ENCODE measurements around the gene SIRT7.

The SIRT7 gene

DNA sequence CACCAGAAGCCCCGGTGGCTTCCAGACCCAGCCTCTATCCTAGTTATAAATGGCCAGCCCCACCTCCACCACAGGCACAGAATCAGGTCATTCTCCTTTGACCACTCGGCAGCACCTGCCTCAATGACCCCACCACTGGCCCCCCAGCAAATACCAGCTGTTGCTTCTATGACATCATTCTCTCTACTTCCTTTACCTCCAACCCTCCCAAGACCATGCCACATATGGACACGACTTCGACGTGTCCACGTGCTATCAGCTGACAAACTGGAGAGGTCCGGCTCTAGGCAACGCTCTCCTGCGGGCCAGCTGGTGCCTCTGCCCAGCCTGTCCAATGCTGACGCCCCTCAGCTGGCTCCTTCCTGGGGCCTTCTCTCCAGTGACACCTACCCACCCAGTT lies 32.5 kb downstream of the SIRT7 start:
- TF ChIP-seq YY1 (IDR thresholded peaks at IDR 0.05; ENCODE audit: low read depth), result no peak
- no peak for TF ChIP-seq NFIC (IDR thresholded peaks at IDR 0.05)
- TF ChIP-seq CEBPB (IDR thresholded peaks at IDR 0.05), result no peak
- TF ChIP-seq, protein P1, sequence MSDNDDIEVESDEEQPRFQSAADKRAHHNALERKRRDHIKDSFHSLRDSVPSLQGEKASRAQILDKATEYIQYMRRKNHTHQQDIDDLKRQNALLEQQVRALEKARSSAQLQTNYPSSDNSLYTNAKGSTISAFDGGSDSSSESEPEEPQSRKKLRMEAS (IDR thresholded peaks at IDR 0.05), result no peak
- TF ChIP-seq RAD21 (IDR thresholded peaks at IDR 0.05; ENCODE audit: low read depth), result no peak
- TF ChIP-seq, protein P2, sequence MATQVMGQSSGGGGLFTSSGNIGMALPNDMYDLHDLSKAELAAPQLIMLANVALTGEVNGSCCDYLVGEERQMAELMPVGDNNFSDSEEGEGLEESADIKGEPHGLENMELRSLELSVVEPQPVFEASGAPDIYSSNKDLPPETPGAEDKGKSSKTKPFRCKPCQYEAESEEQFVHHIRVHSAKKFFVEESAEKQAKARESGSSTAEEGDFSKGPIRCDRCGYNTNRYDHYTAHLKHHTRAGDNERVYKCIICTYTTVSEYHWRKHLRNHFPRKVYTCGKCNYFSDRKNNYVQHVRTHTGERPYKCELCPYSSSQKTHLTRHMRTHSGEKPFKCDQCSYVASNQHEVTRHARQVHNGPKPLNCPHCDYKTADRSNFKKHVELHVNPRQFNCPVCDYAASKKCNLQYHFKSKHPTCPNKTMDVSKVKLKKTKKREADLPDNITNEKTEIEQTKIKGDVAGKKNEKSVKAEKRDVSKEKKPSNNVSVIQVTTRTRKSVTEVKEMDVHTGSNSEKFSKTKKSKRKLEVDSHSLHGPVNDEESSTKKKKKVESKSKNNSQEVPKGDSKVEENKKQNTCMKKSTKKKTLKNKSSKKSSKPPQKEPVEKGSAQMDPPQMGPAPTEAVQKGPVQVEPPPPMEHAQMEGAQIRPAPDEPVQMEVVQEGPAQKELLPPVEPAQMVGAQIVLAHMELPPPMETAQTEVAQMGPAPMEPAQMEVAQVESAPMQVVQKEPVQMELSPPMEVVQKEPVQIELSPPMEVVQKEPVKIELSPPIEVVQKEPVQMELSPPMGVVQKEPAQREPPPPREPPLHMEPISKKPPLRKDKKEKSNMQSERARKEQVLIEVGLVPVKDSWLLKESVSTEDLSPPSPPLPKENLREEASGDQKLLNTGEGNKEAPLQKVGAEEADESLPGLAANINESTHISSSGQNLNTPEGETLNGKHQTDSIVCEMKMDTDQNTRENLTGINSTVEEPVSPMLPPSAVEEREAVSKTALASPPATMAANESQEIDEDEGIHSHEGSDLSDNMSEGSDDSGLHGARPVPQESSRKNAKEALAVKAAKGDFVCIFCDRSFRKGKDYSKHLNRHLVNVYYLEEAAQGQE (IDR thresholded peaks at IDR 0.05; ENCODE audit: low read depth), result no peak
- no peak for TF ChIP-seq ZBTB7A (IDR thresholded peaks at IDR 0.05; ENCODE audit: low read depth)
- TF ChIP-seq EGR1 (IDR thresholded peaks at IDR 0.05), result no peak
- no peak for TF ChIP-seq TEAD4 (IDR thresholded peaks at IDR 0.05)
- TF ChIP-seq CREB1 (IDR thresholded peaks at IDR 0.05; ENCODE audit: low read depth), result no peak
- TF ChIP-seq TCF12 (IDR thresholded peaks at IDR 0.05; ENCODE audit: low read depth), result no peak
- no peak for TF ChIP-seq FOXM1 (IDR thresholded peaks at IDR 0.05; ENCODE audit: borderline replicate concordance, low read depth)
- TF ChIP-seq TAF1 (IDR thresholded peaks at IDR 0.05; ENCODE audit: low read depth), result no peak
- no peak for TF ChIP-seq EP300 (IDR thresholded peaks at IDR 0.05; ENCODE audit: borderline replicate concordance)
- TF ChIP-seq, protein P3, sequence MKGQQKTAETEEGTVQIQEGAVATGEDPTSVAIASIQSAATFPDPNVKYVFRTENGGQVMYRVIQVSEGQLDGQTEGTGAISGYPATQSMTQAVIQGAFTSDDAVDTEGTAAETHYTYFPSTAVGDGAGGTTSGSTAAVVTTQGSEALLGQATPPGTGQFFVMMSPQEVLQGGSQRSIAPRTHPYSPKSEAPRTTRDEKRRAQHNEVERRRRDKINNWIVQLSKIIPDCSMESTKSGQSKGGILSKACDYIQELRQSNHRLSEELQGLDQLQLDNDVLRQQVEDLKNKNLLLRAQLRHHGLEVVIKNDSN (IDR thresholded peaks at IDR 0.05), result no peak

DNA sequence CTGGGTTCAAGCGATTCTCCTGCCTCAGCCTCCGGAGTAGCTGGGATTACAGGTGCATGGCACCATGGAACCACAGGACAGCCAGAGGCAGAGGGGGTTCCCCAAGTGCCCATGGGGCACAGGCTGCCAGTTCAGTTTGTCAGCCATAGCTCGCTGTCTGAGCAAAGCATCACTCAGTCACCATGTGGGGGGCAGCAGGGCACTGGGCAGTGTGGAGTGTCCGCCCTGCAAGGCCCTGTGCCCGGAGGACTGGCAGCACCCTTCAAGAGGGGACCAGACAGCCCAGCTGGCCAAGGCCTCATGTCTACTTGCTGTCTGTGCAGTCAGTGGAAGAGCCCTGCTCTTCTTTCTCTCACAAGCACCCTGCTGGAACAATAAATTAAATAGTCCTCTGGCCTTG lies 33.0 kb downstream of the SIRT7 start:
- TF ChIP-seq RAD21 (IDR thresholded peaks at IDR 0.05; ENCODE audit: low read depth) (no peak), EP300 (IDR thresholded peaks at IDR 0.05; ENCODE audit: borderline replicate concordance) (no peak), NFIC (IDR thresholded peaks at IDR 0.05) (no peak)
- TF ChIP-seq, protein P2 (IDR thresholded peaks at IDR 0.05; ENCODE audit: low read depth), result no peak

DNA sequence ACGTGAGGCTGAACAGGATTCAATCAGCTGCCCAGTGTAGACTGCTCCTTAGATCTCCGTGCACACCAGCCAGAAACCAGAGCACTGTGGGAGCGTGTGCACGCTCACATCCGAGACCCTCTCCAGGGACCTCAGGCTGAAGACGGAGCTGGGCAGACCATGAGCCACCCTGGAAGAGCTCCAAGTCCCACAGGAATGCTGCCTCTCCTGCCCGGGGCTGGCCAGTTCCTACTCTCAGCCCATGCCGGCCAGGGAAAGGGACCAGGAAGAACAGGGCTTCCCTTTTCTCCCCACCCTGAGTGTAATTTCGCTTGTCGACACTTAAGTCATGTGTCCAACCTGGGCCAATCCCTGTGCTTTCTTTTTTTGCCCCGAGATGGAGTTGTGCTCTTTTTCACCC lies 33.5 kb downstream of the SIRT7 start:
- TF ChIP-seq RAD21 (IDR thresholded peaks at IDR 0.05; ENCODE audit: low read depth) (no peak), TAF1 (IDR thresholded peaks at IDR 0.05; ENCODE audit: low read depth) (no peak)

DNA sequence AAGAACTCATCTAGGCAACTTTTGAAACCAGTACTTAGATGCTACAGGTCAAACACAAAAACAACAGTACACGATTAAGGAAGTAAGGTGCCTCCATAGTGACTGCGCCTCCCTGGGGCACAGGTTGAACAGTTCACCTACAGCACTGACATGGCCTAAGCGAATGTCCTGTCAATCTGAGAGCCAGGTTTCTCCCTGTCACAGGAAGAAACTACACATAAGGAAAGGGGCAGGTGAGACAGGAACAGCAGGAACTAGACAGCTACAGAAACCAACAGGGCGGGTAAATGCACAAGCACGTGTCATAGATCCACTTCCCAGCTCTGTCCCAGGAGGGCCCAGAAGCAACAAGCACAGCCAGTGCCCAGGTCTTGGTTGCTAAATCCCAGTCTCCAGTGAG lies 38.9 kb downstream of the SIRT7 start:
- no peak for TF ChIP-seq YY1 (IDR thresholded peaks at IDR 0.05; ENCODE audit: low read depth)
- no peak for TF ChIP-seq NFIC (IDR thresholded peaks at IDR 0.05)
- no peak for TF ChIP-seq EGR1 (IDR thresholded peaks at IDR 0.05)
- TF ChIP-seq, protein P2 (IDR thresholded peaks at IDR 0.05; ENCODE audit: low read depth), result no peak
- TF ChIP-seq TCF12 (IDR thresholded peaks at IDR 0.05; ENCODE audit: low read depth), result no peak
- no peak for TF ChIP-seq CEBPB (IDR thresholded peaks at IDR 0.05)
- TF ChIP-seq, protein P3 (IDR thresholded peaks at IDR 0.05), result no peak
- TF ChIP-seq TAF1 (IDR thresholded peaks at IDR 0.05; ENCODE audit: low read depth), result no peak
- no peak for TF ChIP-seq FOXM1 (IDR thresholded peaks at IDR 0.05; ENCODE audit: borderline replicate concordance, low read depth)
- no peak for TF ChIP-seq CREB1 (IDR thresholded peaks at IDR 0.05; ENCODE audit: low read depth)
- no peak for TF ChIP-seq ZBTB7A (IDR thresholded peaks at IDR 0.05; ENCODE audit: low read depth)
- TF ChIP-seq RAD21 (IDR thresholded peaks at IDR 0.05; ENCODE audit: low read depth), result no peak
- TF ChIP-seq TEAD4 (IDR thresholded peaks at IDR 0.05), result no peak
- TF ChIP-seq EP300 (IDR thresholded peaks at IDR 0.05; ENCODE audit: borderline replicate concordance), result no peak
- TF ChIP-seq, protein P1 (IDR thresholded peaks at IDR 0.05), result no peak

DNA sequence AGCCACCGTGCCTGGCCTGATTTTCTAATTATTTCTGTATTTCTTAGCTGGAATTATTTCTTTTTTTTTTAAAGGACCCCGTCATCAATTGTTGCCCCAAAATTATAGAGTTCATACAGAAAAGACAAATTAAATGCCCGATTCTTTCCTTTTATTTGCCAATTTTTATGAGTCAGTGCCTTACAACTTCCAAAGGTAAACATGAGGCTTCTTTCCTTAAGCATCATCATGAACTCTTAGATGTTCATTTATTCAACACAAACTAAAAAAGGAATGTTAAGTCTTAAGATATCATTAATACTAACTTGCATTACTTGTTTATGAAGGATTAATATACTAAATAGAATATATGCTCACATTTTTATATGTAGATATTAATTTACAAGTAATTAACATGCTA lies 39.7 kb downstream of the SIRT7 start:
- TF ChIP-seq, protein P1 (IDR thresholded peaks at IDR 0.05), result no peak
- no peak for TF ChIP-seq RAD21 (IDR thresholded peaks at IDR 0.05; ENCODE audit: low read depth)
- no peak for TF ChIP-seq TAF1 (IDR thresholded peaks at IDR 0.05; ENCODE audit: low read depth)
- no peak for TF ChIP-seq TEAD4 (IDR thresholded peaks at IDR 0.05)
- TF ChIP-seq EP300 (IDR thresholded peaks at IDR 0.05; ENCODE audit: borderline replicate concordance), result no peak
- TF ChIP-seq, protein P3 (IDR thresholded peaks at IDR 0.05), result no peak
- TF ChIP-seq CREB1 (IDR thresholded peaks at IDR 0.05; ENCODE audit: low read depth), result no peak
- TF ChIP-seq ZBTB7A (IDR thresholded peaks at IDR 0.05; ENCODE audit: low read depth), result no peak
- no peak for TF ChIP-seq YY1 (IDR thresholded peaks at IDR 0.05; ENCODE audit: low read depth)
- TF ChIP-seq TCF12 (IDR thresholded peaks at IDR 0.05; ENCODE audit: low read depth), result no peak
- no peak for TF ChIP-seq NFIC (IDR thresholded peaks at IDR 0.05)
- no peak for TF ChIP-seq CEBPB (IDR thresholded peaks at IDR 0.05)
- no peak for TF ChIP-seq FOXM1 (IDR thresholded peaks at IDR 0.05; ENCODE audit: borderline replicate concordance, low read depth)

Data from Ishikawa (cell line).